UCSD-AML1 (cell line): ENCODE results near the gene GLDN.
"Not testable (repeated sequence)": the region's sequence is repeated elsewhere in the genome, so short reads cannot be mapped to it uniquely, and the experiment has no call there.

Experiments used
- DNase-seq: peaks from one replicate; lab custom pipeline; 2025; ENCODE audit not compliant: unreplicated experiment; lab: John Stamatoyannopoulos, UW

Gene GLDN

DNA sequence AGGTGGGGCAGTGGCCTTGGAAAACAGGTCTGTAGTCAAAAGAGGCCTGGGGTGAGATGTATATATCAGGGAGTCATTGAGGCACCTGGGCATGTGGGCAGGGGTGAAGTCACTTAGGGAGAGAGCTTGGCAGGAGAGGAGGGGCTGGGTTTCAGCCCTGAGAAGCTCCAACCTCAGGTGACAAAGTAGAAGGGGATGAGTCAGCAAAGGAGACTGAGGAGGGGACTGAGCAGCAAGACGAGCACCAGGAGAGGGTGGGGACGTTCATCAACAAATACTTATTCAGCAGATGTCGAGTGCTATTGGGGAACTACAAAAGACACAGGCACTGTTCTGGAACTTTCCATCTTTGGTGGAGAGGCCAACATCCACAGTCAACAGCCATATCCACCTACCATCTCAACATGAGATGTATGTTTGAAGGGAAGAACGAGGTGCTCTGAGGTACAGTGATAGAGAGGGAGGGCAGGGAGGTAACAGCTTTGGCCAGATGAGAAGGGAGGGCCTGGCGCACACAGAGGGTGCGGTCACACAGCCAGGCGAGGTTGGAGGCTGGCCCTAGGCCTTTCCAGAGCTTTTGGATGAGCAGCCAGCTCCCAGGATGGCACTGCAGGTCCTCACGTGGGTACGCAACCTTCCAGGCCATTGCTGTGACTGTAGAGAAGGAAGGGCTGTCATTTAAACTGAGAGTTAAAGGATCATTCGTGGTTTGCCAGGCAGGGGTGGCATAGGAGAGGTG, 45.7 kb downstream of the GLDN start:
- no peak for DNase-seq

DNA sequence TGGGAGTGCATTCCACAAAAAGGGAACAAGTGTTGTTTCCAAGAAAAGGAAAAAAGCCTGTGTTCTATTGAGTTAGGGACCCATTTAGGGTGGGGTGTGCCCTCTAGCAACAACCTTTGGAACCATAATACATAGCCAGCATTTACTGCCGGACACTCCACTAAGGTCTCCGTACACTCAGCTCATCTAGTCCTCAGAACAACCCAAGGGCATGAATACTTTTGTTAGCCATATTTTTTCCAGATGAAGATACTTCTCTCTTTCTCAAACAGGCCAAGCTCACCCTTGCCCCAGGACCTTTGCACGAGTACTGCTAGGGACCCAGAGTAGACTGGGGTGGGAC, 46.2 kb downstream of the GLDN start:
- no peak for DNase-seq

DNA sequence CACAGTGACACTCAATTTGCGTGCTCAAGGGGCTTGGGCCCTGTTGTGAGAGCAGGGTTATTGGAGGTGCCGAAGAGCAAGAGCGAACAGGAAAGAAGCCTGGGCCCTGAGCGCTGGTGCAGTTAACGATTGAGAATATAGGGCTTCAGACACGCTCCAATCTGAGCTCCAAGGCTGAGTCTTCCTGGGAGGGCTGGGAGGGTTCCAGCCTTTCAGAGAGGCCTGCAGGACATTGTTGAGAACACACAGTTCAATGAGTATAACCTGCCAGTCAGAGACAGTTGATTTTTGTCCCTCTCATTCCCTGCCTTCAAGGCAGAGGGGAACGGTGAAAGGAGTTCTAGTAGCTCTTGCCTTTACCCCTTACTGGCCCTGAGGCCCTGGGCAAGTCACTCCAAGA, 47.3 kb downstream of the GLDN start:
- no peak for DNase-seq

DNA sequence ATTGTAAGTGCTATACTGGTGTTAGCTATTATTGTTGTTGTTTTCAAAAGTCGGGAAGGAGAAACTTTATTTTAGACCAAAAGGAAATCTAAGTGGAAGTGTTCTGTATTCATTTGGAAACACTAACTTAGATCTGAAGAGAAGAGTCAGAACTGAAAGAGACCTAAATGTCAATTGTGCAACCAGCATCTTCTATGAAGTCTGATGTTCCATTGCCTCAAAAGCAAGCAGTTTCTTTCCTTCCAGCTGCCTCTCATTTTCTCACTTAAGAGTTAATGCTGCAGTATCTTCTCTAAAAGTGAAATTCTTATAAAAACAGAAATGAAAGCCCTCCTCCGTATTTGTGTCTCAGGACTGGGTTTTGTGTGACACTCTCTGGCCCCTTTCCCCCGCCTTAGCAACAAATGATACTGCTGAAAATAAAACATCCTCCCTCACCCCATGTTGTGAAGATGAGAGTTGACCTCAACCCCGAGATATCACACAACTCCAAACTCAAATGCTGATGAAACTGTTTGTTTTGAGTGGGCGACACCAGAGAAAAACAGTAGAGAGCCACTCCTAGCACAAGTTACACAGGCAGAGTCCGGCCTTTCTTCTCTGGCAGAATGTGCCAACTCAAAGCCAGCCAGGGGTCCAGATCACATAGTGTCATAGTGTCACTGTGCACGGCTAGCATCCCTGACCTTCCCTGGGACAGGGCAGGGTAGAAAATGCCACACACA, 48.9 kb downstream of the GLDN start:
- no peak for DNase-seq

DNA sequence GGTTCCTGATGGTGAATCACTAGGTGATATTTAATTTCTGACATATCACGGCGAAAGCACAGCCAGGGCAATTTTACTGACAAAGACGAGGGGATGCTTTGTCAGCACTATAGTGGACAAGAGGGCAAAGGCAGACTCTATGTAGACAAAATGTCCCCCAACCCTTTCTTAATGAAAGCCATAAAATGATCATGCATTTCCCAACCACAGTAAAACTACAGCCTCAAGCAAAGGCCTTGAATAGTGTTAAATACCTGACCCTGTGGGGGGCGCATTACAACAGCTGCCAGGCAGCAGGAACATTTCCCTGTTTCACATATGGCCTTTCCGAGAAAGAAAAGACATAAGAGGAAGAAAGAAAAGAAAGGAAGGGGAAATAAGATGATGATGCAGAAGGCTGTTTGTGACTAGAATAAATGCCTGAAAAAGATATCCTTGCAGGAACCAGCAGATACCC, 49.5 kb downstream of the GLDN start:
- no peak for DNase-seq

DNA sequence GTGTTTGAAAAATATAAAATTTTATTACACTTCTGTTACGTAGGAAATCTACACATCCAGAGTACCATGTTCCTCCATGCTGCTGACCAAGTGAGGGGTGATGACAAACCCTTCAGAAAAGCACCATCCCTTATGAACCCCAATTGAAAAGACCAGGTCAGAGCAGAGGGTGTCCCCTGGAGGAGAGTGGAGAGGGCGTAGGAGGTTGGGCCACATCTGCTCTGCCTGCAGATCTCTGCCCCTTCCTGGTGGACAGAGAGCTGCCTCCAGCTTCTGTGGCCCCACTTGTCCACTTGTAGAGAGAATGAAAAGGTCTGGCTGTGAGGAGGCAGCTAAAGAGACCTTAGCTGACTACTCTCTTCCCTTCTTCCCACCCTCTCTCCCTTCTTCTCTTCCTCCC, 55.5 kb downstream of the GLDN start:
- DNase-seq = no peak

DNA sequence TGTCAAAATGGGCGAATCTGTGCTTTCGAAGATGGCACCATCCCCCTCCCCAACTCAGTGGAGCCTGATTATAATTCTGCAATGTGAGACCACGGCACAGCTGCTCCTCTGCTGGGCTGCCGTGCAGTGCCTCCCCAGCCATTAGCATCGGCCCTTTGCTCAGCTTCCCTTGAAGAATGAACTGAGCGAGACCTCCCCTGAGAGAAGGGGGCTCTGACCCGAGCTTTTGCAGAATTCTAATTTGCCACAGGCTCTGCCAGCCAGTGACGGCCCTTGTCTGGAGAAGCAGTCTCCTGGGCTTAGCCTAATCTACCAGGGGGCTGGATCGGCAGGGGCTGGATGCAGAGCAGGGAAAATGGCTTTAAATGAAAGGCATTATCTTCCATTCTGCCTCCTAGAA, 57.2 kb downstream of the GLDN start:
- DNase-seq = no peak

DNA sequence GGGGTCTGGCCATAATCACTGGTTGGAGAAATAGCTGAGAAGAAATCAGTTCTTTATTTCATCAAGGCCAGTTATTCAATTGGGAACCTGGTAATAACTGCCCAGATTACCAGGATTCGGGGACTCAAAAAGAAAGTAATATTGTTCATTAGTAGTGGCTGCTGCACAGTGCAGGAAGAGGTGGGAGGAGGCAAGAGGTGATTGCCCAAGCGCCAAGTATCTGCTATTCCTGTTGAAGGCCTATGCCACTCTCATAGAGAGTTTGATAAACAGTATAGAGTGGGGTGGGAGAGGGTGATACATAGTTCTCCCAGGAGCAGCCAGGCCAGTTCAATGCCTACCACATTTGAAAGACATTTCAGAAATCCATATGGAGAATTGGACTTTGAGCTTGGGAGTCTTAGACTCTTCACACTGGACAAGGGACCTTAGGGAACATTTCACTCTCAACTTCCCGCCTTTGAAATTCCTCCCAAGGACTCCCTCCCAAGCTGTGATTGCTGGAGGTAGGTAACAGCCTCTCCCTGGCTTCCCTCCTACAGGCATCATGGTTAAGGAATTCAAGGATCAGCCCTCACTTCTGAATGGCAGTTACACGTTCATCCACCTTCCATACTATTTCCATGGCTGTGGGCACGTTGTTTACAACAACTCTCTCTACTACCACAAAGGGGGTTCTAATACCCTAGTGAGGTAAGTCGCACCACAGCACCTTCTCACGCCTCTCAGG, 59.8 kb downstream of the GLDN start:
- DNase-seq = no peak

DNA sequence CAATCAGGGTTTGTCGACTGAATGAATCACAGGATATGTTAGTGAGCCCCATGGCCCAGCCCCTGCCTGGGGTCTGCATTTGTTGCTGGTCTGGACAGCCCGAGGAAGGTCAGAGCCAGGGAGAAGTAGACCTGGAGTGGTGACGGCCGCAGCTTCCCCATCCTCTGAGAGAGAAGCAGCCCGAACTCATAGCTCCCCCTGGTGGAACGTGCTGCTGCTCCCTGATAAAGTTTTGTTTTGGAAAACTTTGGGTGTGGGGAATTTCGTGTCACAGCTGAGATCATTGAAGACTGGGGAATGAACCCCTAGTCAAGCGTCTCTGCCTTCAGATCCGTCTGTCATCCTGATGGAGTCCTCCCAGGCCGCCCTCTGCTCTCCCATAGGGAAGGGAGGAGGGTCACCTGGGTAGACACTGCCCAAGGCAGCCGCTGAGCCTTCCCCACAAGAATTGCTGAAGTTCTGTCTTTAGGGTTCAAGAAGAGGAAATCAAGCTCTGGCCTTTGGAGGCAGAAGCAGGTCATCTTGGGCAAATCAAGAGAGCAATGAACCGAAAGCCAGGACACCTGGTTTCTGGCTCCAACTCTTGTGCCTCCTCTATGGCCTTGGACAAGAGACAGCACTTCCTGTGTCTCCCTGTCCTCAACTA, 60.5 kb downstream of the GLDN start:
- peak; percentile 30 for DNase-seq

DNA sequence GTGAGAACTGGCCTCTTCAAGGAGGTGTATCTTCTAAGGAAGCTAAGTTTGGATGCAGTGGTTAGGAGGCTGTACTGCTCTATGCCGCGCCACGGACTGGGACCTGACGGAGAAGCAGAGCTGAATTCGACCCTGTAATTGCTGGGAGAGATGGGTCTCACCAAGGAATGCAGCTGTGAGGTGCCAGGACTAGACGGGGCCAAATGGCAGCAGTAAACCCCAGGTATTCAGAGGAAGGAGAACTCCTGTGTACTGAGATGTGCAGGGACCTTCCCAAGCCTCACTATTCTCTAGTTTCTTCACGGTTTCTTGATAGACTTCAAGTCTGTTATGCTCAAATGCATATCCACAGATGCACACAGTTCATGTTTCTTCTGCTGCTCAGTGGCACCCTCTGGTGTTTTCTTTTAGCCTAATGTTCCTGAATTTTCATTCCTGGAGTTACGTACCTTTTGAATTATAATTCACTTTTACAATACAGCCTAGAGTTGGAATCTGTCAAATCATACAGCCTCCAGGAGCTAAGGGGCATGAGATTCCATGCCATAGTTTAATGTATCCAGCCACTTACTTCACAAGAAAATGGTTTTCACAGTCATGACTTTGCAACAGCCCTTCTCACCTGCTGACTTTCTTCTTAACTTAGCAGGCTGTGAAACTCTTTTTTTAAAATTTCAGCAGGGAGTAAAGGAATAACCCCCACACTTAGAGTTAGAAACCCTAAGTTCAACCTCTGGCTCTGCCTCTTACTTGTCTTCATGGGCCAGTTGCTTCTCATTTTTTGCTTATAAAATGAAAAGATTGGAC, 61.8 kb downstream of the GLDN start:
- no peak for DNase-seq

DNA sequence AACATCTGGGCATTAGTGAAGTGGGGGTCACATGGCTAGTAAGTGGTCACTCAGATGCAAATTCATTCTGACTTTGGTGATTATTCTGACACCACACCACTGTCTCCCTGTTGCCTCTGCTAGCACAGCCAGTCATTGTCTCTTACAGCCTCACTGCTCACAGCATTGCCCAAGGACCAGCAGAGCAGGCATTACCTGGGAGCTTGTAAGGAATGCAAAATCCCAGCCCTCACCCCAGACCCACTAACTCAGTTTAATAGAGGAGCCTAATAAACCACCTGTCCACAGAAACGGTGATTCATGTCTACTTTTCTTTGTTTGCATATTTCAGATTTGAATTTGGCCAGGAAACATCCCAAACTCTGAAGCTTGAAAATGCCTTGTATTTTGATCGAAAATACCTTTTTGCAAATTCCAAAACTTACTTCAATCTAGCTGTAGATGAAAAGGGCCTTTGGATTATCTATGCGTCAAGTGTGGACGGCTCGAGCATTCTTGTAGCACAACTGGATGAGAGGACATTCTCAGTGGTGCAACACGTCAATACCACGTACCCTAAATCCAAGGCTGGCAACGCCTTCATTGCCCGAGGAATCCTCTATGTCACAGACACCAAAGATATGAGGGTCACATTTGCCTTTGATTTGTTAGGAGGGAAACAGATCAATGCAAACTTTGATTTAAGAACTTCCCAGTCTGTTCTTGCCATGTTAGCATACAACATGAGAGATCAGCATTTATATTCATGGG, 62.7 kb downstream of the GLDN start:
- DNase-seq = no peak

DNA sequence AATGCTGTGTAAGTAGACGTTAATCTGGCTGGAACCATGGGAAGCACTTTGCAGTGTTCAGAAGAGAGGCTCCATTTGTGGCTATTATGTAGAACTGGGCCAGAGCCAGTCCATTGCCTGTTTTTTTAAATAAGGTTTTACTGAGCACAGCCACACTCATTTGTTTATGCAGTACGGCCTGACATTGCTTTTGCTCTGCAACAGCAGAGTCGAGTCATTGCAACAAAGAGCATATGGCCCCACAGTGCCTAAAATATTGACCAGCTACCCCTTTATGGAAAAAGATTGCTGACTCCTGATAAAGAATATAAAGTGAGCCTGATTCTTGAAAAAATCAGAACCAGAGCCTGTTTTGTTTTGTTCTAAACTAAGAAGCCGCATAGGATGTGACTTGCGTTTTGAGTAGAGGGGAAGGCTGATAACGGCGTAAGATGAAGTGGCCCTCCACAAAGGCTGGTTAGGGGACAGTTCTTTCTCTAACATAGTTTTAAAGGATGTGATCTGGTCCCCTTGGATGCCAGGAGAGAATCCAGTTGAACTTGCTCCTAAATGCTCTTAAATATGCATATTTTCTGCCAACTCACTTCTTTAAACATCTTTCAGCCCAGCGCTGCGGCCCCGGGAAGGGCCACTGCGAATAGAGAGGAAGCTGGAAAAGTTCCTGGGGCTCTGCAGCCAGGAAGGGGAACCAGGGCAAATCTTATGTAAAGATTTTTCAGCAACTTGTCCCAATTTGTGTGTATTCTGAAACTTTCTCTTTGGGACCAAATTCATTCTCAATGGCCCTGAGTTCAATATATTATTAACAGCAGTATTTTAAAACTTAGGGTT, 64.5 kb downstream of the GLDN start:
- DNase-seq = no peak

DNA sequence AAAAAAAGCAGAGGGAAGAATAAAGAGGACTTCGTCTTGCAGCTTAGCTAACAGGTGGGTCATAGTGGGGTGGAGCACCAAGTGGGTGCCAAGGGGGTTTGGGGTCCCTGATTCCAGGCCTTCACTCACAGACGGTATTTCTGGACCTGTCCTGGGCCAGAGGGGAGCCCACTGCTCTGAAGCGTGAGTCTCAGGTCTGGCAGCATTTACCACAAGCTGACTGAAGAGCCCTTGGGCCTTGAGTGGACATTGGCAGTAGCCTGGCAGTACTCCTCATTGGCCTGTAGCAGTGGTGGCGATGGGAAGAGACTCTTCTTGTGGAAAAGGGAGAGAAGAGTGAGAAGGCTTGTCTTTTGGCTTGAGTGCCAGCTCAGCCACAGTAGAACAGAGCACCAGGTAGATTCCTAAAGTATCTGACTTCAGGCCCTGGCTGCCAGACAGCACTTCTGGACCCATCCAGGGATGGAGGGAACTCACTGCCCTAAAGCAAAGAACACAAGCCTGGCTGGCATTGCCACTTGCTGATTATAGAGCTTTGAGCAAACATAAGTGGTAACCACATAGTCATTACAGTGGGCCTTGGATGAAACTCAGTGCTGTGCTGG, 72.9 kb downstream of the GLDN start:
- DNase-seq = no peak

DNA sequence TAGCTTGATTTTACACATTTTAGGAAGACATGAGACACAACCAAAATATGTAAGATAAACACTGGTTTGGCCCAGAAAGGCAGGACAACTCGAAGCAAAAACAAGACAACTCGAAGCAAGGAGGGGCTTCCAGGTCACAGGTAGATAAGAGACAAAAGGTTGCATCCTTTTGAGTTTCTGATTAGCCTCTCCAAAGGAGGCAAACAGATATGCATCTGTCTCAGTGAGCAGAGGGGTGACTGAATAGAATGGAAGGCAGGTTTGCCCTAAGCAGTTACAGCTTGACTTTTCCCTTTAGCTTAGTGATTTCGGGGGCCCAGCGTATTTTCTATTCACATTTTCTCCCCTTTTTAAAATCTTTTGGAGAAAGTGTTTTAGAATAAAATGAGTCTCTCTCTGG, 74.7 kb downstream of the GLDN start:
- no peak for DNase-seq

DNA sequence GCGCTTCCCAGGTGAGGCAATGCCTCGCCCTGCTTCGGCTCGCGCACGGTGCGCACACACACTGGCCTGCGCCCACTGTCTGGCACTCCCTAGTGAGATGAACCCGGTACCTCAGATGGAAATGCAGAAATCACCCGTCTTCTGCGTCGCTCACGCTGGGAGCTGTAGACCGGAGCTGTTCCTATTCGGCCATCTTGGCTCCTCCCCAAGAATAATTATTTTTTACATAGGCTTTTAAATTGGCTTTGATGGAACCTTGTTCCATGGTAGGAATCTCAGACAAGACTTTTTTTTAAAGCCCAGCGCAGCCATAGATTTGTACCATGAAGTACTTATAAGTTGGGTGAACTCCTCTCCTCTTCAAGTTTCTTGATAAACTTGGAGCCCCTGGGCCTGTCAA, 81.6 kb downstream of the GLDN start:
- not testable (repeated sequence) for DNase-seq

DNA sequence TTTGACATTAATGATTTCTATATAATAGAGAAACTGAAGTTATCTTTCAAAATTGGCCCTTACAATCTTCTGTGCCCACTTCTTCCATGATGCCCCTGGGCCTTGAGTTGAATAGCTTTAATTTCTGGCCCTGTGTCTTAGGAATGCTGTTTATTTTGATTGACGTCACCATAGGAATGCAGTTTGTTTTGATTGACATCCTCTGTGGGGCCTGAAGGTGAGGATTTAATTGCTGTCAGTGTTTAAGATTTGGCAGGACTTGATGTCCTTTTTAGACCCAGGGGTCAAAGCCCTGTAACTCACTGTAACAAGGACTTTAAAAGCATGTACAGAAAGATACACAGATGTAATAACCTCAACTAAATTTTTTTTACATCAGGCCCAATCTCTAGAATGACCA, 83.3 kb downstream of the GLDN start:
- no peak for DNase-seq

DNA sequence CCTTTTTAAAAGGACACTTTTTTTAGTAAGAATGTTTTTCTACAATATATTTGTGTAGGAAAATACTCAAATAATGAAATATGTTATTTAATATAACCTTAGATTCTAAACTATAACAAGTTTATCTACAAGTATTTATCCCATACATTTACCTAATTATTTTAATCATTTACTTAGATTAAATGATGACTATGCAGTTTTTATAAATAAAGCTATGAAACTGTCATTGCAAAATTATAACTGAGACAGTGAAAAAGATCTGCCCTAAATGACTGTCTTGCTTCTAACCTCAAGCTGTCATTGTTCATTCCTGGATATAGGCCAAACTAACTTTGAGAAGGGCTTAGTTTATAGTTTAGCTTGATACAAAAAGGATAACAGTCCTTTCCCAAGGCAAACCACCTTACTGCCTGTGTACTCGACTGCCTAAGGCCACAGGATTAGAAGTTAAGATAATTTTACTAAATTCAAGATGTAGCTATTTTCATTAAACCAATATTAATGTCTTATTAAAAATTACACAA, 84.1 kb downstream of the GLDN start:
- no peak for DNase-seq

DNA sequence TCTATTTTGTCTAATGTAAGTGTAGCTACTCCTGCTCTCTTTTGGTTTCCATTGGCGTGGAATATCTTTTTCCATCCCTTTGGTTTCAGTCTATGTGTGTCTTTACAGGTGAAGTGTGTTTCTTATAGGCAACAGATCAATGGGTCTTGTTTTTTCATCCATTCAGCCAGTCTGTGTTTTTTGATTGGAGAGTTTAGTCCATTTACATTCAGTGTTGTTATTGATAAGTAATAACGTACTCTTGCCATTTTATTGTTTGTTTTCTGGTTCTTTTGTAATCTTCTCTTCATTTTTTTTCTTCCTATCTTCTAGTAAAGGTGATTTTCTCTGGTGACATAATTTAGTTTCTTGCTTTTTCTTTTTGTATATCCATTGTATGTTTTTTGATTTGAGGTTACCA, 97.1 kb downstream of the GLDN start:
- no peak for DNase-seq
